ENCODE data around the gene CKAP2L.

The CKAP2L gene

GRCh38 chr2:112705575-112705974 is 58.8 kb downstream of the CKAP2L start:
- no peak for DNase-seq

DNA sequence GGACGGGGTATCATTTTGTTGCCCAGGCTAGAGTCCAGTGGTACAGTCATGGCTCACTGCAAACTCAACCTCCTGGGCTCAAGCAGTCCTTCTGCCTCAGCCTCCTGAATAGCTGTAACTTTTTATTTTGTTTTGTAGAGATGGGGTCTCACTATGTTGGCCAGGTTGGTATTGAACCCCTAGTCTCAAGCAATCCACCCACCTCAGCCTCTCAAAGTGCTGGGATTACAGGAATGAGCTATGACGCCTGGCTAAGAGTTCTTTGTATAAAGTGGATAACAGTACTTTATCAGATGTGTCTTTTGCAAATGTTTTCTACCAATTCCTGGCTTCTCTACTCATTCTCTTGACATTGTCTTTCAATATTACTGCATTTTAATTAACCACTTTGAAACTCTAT is 60.7 kb downstream of the CKAP2L start:
- no peak for DNase-seq

GRCh38 chr2:112701052-112701451 is 63.4 kb downstream of the CKAP2L start:
- DNase-seq: no peak

DNA sequence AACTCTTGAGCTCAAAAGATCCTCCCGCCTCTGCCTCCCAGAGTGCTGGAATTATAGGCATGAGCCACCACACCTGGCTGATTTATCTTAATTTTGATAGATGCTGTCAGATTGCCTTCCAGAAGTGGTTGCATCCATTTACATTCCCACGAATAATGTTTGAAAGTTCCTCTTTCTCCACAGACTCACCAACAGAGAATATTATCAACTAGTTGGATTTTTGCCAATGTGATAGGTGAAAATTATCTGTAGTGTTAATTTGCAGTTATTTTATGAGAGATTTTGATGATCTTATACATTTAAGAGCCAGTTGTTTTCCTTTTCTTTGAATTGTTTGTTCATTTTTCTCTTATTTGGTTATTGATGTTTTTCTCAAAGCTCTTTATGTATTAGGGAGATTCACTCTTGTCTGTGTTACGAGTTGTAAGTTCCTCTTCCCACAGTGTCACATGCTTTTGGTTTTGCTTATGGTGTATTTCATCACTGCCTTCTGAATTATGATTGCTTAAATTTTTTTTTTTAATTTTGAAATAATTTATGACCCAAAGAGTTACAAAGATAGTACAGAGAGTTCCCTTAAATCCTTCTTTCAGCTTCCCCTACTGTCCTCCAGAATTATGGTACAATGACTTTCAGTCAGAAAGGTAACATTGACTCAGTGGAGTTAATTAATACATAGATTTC is 64.3 kb downstream of the CKAP2L start:
- DNase-seq: no peak

DNA sequence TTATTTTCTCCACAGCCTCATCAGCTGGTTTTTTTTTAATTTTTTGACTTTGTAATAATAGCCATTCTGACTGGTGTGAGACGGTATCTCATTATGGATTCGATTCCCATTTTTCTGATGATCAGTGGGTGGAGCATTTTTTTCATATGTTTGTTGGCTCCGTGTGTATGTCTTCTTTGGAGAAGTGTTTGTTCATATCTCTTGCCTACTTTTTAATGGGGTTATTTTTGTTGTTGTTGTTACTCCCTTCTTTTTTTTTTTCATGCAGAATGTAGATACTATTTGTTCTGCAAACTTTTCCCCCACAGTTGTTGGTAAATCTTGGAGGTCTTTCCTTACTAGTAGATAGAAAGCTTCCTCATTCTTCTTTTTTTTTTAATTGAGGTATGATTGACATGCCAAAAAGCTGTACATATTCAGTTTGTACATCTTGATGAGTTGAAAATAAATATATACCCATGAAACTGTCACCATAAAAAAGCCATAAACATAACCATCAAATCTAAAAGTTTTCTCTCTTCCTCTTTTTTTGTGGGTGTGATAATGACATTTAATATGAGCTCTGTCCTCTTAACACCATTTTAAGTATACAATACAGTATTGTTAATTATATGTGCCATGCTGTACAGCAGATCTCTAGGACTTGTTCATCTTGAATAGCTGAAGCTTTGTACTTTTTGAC is 65.4 kb downstream of the CKAP2L start:
- DNase-seq: no peak

DNA sequence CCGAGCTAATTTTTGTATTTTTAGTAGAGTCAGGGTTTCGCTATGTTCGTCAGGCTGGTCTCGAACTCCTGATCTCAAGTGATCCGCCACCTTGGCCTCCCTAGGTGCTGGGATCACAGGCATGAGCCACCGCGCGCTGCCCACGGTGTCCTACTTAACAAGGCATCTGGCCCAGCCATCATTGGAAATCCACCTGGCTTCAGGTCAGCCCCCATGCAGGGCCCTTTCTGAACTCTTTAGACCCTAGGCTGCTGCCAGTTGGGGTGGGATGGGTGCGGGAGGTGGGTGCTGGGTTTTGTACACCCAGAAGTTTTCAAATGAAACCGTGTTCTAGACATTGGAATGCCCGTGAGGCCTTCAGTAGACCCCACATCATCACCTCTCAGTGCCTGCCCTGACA is 70.2 kb downstream of the CKAP2L start:
- no peak for DNase-seq

GRCh38 chr2:112693596-112693995 is 70.8 kb downstream of the CKAP2L start:
- no peak for DNase-seq

DNA sequence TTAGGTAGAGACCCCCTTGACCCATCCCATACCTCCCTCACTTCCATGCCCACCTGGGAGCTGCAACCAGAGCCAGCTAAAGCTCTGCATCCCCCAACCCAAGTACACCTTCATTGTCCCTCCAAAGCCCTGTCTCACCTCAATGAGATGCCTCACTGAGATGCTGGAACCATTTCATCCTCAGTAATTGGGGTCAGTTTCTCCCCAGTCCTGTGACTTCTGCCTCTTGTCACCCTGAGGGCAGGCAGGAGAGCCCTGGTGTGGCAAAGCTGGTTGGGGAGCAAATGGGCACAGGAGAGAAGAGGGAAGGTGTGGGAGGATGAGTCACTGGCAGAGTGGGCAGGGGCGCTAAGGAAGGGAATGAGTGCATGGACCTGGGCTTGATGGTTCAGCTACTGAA is 71.5 kb downstream of the CKAP2L start:
- no peak for DNase-seq

DNA sequence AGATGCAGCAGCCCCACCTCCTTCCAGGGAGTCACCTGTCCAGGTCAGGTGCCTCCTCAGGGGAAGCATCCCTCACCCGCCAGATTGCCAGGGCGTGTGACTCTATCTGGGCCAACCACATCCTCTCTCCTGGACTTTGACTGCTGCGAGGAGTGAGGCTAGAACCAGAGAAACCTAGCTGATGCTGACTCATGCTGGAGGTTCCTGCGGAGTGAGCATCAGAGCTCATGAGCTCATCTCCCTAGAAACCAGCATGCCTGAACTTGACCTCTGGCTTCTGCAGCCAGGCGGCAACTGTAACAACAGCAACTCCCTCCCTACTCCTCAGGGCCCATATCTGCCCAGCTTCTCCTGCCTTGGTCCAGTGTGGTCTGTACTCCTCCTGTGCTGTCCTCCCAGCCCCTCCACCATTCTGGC is 71.9 kb downstream of the CKAP2L start:
- DNase-seq: no peak

- no peak for DNase-seq
Observed at GRCh38 chr2:112691881-112692281, 72.5 kb downstream of the CKAP2L start.

DNA sequence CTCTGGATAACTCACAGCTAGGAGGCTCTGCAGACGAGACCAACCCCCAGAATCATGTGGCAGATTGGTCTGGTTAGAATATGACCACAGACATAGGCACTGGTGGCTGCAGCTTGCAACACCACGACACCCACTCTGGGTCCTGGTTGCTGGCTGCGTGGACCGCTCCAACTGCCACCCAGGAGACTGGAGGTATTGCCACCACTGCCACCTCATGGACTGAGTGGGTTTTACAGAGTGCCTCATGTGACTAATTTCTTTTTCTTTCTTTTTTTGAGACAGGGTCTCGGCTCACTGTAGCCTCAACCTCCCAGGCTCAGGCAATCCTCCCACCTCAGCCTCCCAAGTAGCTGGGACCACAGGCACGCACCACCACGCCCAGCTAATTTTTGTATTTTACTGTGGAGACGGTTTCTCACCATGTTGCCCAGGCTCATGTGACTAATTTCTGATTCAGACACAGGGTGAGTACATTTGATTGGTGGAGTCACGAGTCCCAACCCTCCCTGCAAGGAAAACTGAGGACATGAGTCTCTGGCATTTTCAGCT is 73.5 kb downstream of the CKAP2L start:
- DNase-seq: peak; percentile 53

GRCh38 chr2:112688086-112688880 is 76.1 kb downstream of the CKAP2L start:
- no peak for DNase-seq

GRCh38 chr2:112687522-112687921 is 76.9 kb downstream of the CKAP2L start:
- DNase-seq: no peak
